Activated T-cell treated with anti-CD3 and anti-CD28 coated beads, Interleukin-2, amount 50 U/mL, for 72 hours (primary cell): ENCODE results near the gene ECEL1. TPM values are rescaled to one million over a fixed set of nuclear protein-coding genes. Genes with fewer than 3 reads are reported as not detected.

ENCODE experiments used
- ATAC-seq, 2 donors: fragments of 150-1000 bp; cut with Tn5 transposase; replicated peaks in 1 of 2; 2 replicates each; pipeline ENCODE4 v1.10.0; 2021; ENCODE audit warnings: moderate library complexity in 2 of 2, mild to moderate bottlenecking in 1 of 2
- DNase-seq, 2 donors: peaks; one replicate each; pipeline ENCODE4 v3.0.0; 2021 to 2022; ENCODE audit warnings: mixed read lengths in 1 of 2
- H3K27ac Mint-ChIP-seq: one replicate; pipeline ENCODE4 v1.8.0; 2022; ENCODE audit warnings: mild to moderate bottlenecking, moderate library complexity, mixed read lengths
- H3K27me3 Mint-ChIP-seq: one replicate; pipeline ENCODE4 v1.8.0; 2022; ENCODE audit warnings: low read depth, mixed read lengths
- H3K36me3 Mint-ChIP-seq, 2 donors: one replicate each; pipeline ENCODE4 v1.8.0; 2022; ENCODE audit warnings: mixed read lengths in 2 of 2, mild to moderate bottlenecking in 1 of 2; ENCODE audit not compliant: insufficient read depth in 2 of 2
- H3K4me1 Mint-ChIP-seq: one replicate; pipeline ENCODE4 v1.8.0; 2022; ENCODE audit warnings: low read depth, mixed read lengths
- H3K4me3 Mint-ChIP-seq, 2 donors: one replicate each; pipeline ENCODE4 v1.8.0; 2022; ENCODE audit warnings: mild to moderate bottlenecking in 2 of 2, mixed read lengths in 2 of 2, moderate library complexity in 2 of 2
- H3K9me3 Mint-ChIP-seq, 2 donors: one replicate each; pipeline ENCODE4 v1.8.0; 2022; ENCODE audit warnings: mixed read lengths in 2 of 2
- total RNA-seq, 2 donors: library from RNA; stranded (reverse); gene quantifications; one replicate each; pipeline ENCODE4 v1.2.3, GENCODE V29; 2022

ECEL1 gene
- total RNA-seq, 2 donors from 2014 or later: 1.8 to 2.5 TPM

GRCh38 chr2:232490221-232491138 lies 2.8 kb upstream of the ECEL1 start:
- H3K4me1 Mint-ChIP-seq: no peaks in the 10 kb centered on the region
- no peak overlapping the region for H3K27ac Mint-ChIP-seq
- no peaks in the 10 kb centered on the region for H3K36me3 Mint-ChIP-seq
- no peak for DNase-seq
- H3K9me3 Mint-ChIP-seq: no peaks in the 10 kb centered on the region
- peaks cover 20% of the 10 kb centered on the region for H3K27me3 Mint-ChIP-seq
- ATAC-seq: no peak
- H3K4me3 Mint-ChIP-seq: no peak overlapping the region

DNA sequence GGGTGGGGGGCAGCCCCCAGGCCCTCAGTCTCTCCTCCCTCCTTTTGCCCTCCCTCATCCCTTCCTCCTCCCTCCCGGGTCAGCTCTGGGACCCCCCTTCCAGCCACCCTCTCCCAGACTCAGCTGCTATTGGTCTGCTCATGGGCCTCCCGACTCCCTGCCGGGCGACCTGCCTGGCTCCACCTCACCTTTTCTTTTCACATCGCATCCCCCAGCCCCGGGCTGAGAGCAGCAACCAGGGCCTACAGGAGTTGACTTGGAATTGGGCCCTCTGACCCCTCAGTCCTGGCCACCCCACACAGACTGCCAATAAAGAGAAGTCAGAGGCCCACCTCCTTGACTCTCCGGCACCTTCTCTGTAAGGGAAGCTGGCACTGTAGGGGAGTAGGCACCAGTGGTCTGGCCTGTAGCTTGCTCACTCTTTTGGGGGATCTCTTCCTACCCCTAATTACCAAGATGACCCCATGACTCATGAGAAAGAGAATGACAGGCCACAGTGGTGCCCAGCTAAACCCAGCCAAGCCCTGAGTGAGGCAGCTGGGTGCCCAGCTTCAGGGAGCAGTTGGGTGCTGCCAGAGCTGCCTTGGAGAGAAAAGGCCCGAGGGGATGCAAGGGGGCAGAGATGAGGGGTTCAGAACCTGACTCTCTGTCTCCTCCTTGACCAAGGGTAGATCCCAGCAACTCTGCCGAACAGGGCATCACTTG lies 2.0 kb upstream of the ECEL1 start:
- Mint-ChIP-seq H3K36me3 (no peaks in the 10 kb centered on the region), H3K4me3 (no peak overlapping the region), H3K4me1 (no peaks in the 10 kb centered on the region), H3K27me3 (peaks cover 28% of the 10 kb centered on the region), H3K27ac (no peak overlapping the region), H3K9me3 (no peaks in the 10 kb centered on the region)
- ATAC-seq (no peak), DNase-seq (no peak)

DNA sequence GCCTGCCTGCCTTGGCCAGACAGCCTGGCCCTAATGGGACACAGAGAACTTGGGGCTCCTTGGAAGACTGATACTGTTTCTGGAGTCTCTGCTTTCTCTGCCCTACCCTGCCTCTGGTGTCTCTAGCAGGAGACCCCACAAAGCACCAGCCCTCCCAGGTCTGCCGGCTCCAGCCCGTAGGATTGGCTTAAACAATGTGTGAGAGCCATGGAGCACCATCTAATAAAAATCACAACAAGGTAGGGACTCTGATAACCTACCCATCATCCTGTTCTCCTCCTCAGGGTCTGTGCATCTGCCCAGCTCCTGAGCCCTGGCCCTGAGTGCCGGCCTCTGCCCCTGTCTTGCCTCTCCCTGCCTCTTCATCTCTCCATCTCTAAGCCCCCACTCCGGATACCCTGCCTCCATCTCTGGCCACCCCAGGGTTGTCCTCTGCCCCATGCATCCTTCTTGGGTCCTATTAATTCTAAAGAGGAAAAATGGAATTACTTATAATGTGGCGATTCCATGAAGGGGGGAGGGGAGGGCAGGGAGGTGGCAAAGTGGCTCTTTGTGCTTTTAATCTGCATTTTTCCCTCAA lies 1.2 kb upstream of the ECEL1 start:
- ATAC-seq (no peak), DNase-seq (no peak)
- Mint-ChIP-seq H3K9me3 (no peaks in the 10 kb centered on the region), H3K27ac (no peak overlapping the region), H3K27me3 (peaks cover 34% of the 10 kb centered on the region), H3K36me3 (no peaks in the 10 kb centered on the region), H3K4me3 (peak overlapping the region; percentile 3 to 59), H3K4me1 (no peaks in the 10 kb centered on the region)

- Mint-ChIP-seq H3K36me3 (no peaks in the 10 kb centered on the region), H3K27ac (no peak overlapping the region), H3K9me3 (no peaks in the 10 kb centered on the region), H3K27me3 (peaks cover 34% of the 10 kb centered on the region), H3K4me1 (no peaks in the 10 kb centered on the region), H3K4me3 (peak overlapping the region; percentile 46 to 59)
- DNase-seq: no peak
- ATAC-seq: no peak
Measured at GRCh38 chr2:232488097-232488711, 570 bp upstream of the ECEL1 start.

DNA sequence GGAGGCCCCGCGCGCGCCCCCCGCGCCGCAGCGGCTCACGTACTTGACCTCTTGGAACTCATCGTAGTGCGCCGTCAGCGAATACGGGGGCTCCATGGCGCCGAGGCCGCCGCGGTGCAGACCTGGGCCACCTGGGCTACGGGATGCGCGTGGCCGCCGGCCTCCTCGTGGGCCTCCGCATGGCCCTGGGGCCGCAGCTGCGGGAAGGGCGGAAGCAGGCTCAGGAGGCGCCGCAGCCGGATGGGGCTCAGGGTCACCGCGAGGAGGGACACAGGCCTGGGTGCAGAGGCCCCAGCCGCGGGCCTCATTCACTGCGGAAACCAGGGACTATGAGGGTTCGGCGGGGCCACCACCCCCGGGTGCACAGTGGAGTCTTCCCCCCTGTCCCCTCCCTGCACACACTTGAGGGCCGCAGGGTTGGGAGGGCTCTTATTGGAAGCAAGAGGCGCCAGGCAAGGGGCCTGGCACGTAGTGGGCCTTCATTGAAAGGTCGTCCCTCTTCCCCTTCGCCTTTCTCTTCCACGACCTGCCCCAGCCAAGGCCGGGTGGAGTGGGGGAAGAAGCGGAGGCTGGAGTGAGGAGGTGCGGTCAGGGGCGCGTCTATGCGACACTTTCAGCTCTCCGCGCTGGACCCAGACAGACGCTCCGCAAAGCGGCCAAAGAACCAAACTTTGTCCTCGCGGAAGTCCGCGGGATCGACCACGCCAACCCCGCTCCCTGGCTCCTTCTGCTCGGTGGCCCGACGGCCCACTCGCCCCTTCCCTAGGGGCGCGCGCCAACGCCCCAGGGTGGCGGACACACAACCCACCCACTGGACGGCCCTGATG lies 863 bp downstream of the ECEL1 start:
- DNase-seq: no peak
- peaks cover 34% of the 10 kb centered on the region for H3K27me3 Mint-ChIP-seq
- no peaks in the 10 kb centered on the region for H3K9me3 Mint-ChIP-seq
- no peaks in the 10 kb centered on the region for H3K4me1 Mint-ChIP-seq
- H3K36me3 Mint-ChIP-seq: no peaks in the 10 kb centered on the region
- no peak overlapping the region for H3K27ac Mint-ChIP-seq
- H3K4me3 Mint-ChIP-seq: peak overlapping the region; percentile 18 to 37
- peak; percentile 20 to 22 for ATAC-seq

DNA sequence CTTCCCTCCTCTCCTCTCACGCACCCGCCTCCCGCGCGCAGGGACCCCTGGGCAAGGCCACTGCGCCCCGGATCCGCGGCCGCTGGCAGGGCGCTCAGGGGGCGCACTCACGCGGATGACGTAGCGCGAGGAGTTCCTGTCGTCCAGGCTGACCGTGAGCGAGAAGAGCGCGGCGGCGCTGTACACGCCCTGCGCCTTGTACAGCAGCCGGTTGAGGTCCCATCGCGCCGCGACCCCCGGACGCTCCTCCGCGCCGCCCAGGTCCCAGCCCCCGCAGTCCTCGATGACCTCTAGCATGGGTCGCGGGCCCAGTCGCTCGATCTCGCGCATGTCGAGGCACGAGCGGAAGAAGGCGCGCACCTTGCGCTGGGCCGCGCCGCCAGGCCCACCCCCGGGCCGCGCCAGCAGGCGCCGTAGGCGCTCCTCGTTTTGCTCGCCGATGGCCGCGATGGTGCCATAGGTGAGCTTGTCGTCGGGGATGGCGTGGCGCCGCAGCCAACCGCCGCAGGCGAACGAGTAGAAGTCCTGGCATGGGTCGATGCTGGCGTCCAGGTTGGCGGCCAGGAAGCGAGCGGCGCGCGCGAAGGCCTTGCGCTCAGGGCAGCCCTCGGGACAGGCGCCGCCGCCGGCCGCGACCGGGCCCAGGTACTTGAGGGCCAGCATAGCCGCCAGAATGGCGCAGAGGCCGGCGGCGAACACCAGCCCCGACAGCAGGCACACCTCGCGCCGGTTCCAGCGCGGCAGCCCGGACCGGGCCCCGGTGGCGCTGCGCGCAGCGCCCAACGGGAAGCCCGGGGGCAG lies 1.7 kb downstream of the ECEL1 start:
- Mint-ChIP-seq H3K4me1 (no peaks in the 10 kb centered on the region), H3K27ac (no peak overlapping the region), H3K27me3 (peaks cover 34% of the 10 kb centered on the region), H3K4me3 (peak overlapping the region in 1 of 2 donors; percentile 52), H3K9me3 (no peaks in the 10 kb centered on the region), H3K36me3 (no peaks in the 10 kb centered on the region)
- DNase-seq: no peak
- ATAC-seq: no peak

DNA sequence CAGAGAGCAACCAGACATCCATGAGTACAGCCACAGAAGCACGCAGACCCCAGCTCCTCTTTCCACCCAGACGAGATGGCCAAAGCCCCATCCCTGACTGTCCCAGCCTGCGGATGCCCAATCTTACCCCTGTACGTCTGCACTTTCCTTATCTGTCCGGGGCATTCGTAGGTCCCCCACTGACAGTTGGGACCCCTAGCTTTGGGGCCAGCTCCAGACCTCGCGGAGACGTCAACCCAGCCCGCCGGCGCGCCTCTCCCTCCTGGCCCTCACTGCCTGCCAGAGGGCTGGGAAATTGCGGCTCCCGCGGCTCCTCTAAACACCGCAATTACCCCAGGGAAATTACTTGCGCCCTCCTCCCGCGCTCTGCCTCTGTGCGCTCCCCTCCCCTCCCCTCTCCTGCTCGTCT lies 2.3 kb downstream of the ECEL1 start:
- Mint-ChIP-seq H3K4me3 (peak overlapping the region in 1 of 2 donors; percentile 52), H3K36me3 (no peaks in the 10 kb centered on the region), H3K9me3 (no peaks in the 10 kb centered on the region), H3K4me1 (no peaks in the 10 kb centered on the region), H3K27ac (no peak overlapping the region), H3K27me3 (peaks cover 34% of the 10 kb centered on the region)
- DNase-seq: no peak
- no peak for ATAC-seq

DNA sequence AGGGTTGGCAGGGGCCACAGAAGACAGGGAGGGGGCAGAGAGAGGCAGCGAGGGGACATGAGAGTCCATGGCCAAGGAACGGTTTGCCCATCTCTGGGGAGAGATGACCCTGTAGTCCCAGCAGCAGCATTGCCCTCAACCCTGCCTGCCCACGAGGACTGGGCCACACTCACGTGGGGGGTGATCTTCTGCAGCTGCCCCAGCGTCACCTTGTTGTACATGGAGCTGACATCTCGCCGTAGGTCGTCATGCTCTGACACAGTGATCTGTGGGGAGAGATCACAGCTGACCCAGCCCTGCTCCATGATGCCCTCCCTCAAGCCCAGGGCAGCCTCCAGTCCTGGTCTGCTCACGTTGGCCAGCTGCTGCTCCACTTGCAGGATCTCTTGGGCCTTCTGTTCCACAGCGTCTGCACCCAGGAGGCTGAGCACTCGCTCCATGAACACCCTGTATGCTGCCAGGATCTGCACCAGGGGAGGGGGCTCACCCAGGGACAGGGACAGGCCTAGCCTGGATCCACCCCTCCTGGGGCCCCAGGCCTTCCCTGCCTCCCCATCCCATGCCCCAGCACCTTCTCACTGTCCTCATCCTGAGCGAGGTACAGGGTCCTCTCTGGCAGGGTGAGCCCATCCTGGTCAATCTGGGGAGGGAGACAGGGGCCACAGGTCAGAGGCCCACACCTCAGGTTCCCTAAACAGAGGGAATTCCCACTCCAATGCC lies 2.8 kb downstream of the ECEL1 start:
- ATAC-seq (no peak), DNase-seq (no peak)
- peaks cover 33% of the 10 kb centered on the region for H3K27me3 Mint-ChIP-seq
- no peaks in the 10 kb centered on the region for H3K4me1 Mint-ChIP-seq
- H3K36me3 Mint-ChIP-seq: no peaks in the 10 kb centered on the region
- no peaks in the 10 kb centered on the region for H3K9me3 Mint-ChIP-seq
- no peak overlapping the region for H3K27ac Mint-ChIP-seq
- peak overlapping the region in 1 of 2 donors; percentile 52 for H3K4me3 Mint-ChIP-seq

DNA sequence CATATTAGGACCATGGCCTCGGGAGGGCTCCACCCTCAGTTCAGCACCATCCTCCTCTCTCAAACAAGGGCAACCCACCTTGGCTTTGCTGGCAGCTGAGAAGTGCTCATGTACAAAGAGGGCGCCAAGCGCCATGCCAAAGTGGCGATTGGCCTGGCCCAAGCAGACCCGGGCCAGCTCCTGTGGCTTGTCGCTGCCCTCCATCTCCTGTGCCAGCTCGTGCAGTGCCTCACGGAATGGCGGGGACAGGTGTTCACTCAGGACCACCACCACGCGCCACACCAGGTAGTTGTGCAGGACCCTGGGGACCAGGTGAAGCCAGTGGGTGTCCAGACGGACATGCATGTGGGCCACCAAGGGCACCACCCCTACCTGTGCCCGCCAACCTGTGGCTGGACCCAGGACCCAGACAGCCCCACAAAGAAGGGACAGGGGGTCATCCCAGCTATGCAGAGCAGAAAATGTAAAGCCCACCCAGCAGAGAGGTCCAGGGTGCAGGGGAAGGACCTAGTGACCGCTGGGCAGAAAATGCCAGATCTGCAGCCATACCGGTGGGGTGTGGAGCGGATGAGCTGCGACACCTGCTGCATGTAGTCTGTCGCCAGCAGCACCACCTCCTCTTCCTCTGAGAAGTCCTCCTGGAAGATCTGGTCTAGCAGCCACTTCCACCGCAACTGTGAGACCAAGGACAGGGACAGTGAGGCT lies 3.6 kb downstream of the ECEL1 start:
- H3K36me3 Mint-ChIP-seq: no peaks in the 10 kb centered on the region
- H3K27ac Mint-ChIP-seq: no peak overlapping the region
- peaks cover 25% of the 10 kb centered on the region for H3K27me3 Mint-ChIP-seq
- H3K9me3 Mint-ChIP-seq: no peaks in the 10 kb centered on the region
- no peaks in the 10 kb centered on the region for H3K4me1 Mint-ChIP-seq
- no peak overlapping the region for H3K4me3 Mint-ChIP-seq
- DNase-seq (no peak), ATAC-seq (no peak)

- DNase-seq (no peak), ATAC-seq (no peak)
- Mint-ChIP-seq H3K4me1 (no peaks in the 10 kb centered on the region), H3K27me3 (peaks cover 19% of the 10 kb centered on the region), H3K9me3 (no peaks in the 10 kb centered on the region), H3K4me3 (no peak overlapping the region), H3K36me3 (no peaks in the 10 kb centered on the region), H3K27ac (no peak overlapping the region)
Measured at GRCh38 chr2:232483311-232483922, 4.2 kb downstream of the ECEL1 start.
